ENCODE measurements around the gene TGM6. TPM values are rescaled to one million over a fixed set of nuclear protein-coding genes. Genes with fewer than 3 reads are reported as not detected.

Gene TGM6
- total RNA-seq, 1 experiment from 2014 or later, result not detected

DNA sequence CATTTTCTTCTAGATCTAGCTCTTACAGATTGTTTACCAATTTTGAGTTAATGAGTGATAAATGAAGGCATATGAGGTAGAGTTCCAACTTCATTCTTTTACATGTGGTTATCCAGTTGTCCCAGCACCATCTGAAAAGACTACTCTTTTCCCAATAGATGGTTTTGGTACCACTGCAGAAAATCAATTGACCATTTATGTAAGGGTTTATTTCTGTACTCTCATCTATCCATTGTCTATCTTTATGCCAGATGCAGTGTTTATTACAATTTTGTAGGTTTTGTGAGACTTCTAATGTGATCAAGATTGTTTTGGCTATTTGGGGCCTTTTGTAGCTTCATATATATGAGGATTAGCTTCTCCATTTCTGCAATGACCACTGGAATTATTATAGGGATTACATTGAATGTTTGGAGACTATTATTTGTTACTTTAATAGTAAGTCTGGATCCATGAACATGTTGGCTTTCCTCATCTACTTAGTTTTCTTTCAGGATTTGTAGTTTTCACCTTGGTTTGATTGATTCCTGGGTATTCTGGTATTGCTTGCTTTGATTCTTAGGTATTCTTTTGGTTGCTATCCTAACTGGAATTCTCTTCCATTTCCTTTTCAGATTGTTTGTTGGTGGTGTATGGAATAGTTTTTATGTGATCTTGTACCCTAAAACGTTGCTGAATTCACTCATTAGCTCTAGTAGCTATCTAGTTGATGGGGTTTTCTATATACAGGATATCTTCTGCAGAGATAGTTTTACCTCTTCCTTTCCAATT, 79.5 kb downstream of the TGM6 start:
- no peak overlapping the region for H3K9ac ChIP-seq (ENCODE audit: extremely low read depth, insufficient read length, low read length)
- H3K4me1 ChIP-seq (ENCODE audit: insufficient read depth, low read length), result no peaks in the 10 kb centered on the region
- H3K56ac ChIP-seq (ENCODE audit: insufficient read length, low read depth, low read length), result no peak overlapping the region
- H4K5ac ChIP-seq (ENCODE audit: insufficient read length, low read depth, low read length), result no peak overlapping the region
- no peak overlapping the region for H4K8ac ChIP-seq (replicated peaks; ENCODE audit: insufficient read length, low read depth, low read length)
- no peak overlapping the region for H2BK120ac ChIP-seq (ENCODE audit: low read depth, low read length, poor library complexity, severe bottlenecking)
- DNase-seq, result no peak
- H3K79me1 ChIP-seq (ENCODE audit: insufficient read depth, low read depth, low read length, poor library complexity, severe bottlenecking), result peaks cover 2% of the 10 kb centered on the region
- no peak overlapping the region for H3K4me2 ChIP-seq (ENCODE audit: insufficient read depth, insufficient read length, low read length)
- H2AK5ac ChIP-seq (ENCODE audit: insufficient read length, low read length), result no peak overlapping the region
- H2AFZ ChIP-seq (ENCODE audit: low read length), result no peak overlapping the region
- no peak overlapping the region for H3K23ac ChIP-seq (ENCODE audit: insufficient read length, low read depth, low read length)
- no peak overlapping the region for H3T11ph ChIP-seq (ENCODE audit: low read length)
- H3K27ac Mint-ChIP-seq, result no peak overlapping the region
- no peaks in the 10 kb centered on the region for H3K4me1 Mint-ChIP-seq
- no peaks in the 10 kb centered on the region for H4K20me1 ChIP-seq (ENCODE audit: control insufficient read depth, insufficient read depth, insufficient read length)
- H3K23me2 ChIP-seq (ENCODE audit: insufficient read length, low read depth, low read length, poor library complexity, severe bottlenecking), result no peaks in the 10 kb centered on the region
- H3K79me2 ChIP-seq (ENCODE audit: insufficient read depth, low read length), result no peaks in the 10 kb centered on the region
- H3K4me3 Mint-ChIP-seq, result no peak overlapping the region
- H4K91ac ChIP-seq (ENCODE audit: insufficient read length, low read depth, low read length), result no peak overlapping the region
- WGBS (ENCODE audit: extremely low coverage, insufficient read length, low lambda C conversion rate), result no CpG with 5 or more reads among the region's 1 CpG
- H3K27me3 ChIP-seq (ENCODE audit: insufficient read depth, low read length), result no peaks in the 10 kb centered on the region
- H3K27me3 Mint-ChIP-seq (ENCODE audit: low read depth), result peaks cover 1% of the 10 kb centered on the region; the same call in 1 of the 2 replicates
- no peaks in the 10 kb centered on the region for H3K9me3 Mint-ChIP-seq
- no peaks in the 10 kb centered on the region for H3K9me3 ChIP-seq (ENCODE audit: control insufficient read depth, low read depth, low read length)
- H3K14ac ChIP-seq (ENCODE audit: insufficient read depth, low read length), result no peak overlapping the region
- no peak overlapping the region for H3K4ac ChIP-seq (ENCODE audit: low read depth, low read length)
- H2BK15ac ChIP-seq (ENCODE audit: low read depth, low read length), result no peak overlapping the region
- peaks cover 52 to 67% (median 61%) of the 10 kb centered on the region in 3 experiments for H3K36me3 Mint-ChIP-seq (ENCODE audit: insufficient read depth in 1 of 3, low read depth in 3 of 3)
- H3K18ac ChIP-seq (ENCODE audit: insufficient read length, low read depth, low read length), result no peak overlapping the region
- H2BK5ac ChIP-seq (ENCODE audit: insufficient read length, low read length), result no peak overlapping the region
- TF ChIP-seq, protein P1, sequence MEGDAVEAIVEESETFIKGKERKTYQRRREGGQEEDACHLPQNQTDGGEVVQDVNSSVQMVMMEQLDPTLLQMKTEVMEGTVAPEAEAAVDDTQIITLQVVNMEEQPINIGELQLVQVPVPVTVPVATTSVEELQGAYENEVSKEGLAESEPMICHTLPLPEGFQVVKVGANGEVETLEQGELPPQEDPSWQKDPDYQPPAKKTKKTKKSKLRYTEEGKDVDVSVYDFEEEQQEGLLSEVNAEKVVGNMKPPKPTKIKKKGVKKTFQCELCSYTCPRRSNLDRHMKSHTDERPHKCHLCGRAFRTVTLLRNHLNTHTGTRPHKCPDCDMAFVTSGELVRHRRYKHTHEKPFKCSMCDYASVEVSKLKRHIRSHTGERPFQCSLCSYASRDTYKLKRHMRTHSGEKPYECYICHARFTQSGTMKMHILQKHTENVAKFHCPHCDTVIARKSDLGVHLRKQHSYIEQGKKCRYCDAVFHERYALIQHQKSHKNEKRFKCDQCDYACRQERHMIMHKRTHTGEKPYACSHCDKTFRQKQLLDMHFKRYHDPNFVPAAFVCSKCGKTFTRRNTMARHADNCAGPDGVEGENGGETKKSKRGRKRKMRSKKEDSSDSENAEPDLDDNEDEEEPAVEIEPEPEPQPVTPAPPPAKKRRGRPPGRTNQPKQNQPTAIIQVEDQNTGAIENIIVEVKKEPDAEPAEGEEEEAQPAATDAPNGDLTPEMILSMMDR (conservative IDR thresholded peaks at IDR 0.05), result no peak
- no peak overlapping the region for H3K27ac ChIP-seq (ENCODE audit: insufficient read length, low read depth, low read length)
- no peak overlapping the region for H2BK20ac ChIP-seq (ENCODE audit: low read depth, low read length, poor library complexity, severe bottlenecking)
- H2BK12ac ChIP-seq (ENCODE audit: insufficient read length, low read depth, low read length), result no peak overlapping the region

Measured in H9 (cell line).